HG03196 (cell line): ENCODE results near the gene ATP4A.

Experiments
- ATAC-seq: cut with Tn5 transposase; IDR thresholded peaks from one replicate; pipeline ENCODE4 v1.9.1; 2021; ENCODE audit not compliant: unreplicated experiment

ATP4A gene

GRCh38 chr19:35528218-35529038 lies 35.0 kb downstream of the ATP4A start, which contains the start of gene SBSN:
Gene SBSN, minus strand, starts transcription at chr19:35528311. Its CDS starts 30 bp downstream, at chr19:35528281.
- no peak for ATAC-seq

GRCh38 chr19:35525873-35526272 lies 37.6 kb downstream of the ATP4A start:
- ATAC-seq: no peak

GRCh38 chr19:35524181-35524837 lies 39.1 kb downstream of the ATP4A start:
- ATAC-seq: no peak

GRCh38 chr19:35522745-35523327 lies 40.6 kb downstream of the ATP4A start:
- no peak for ATAC-seq

- ATAC-seq: no peak
Measured at GRCh38 chr19:35521124-35521743, 42.2 kb downstream of the ATP4A start.

GRCh38 chr19:35519291-35519690 lies 44.2 kb downstream of the ATP4A start:
- no peak for ATAC-seq

- ATAC-seq: no peak
Measured at GRCh38 chr19:35518313-35518712, 45.1 kb downstream of the ATP4A start.

GRCh38 chr19:35517342-35517741 lies 46.1 kb downstream of the ATP4A start:
- ATAC-seq: no peak

GRCh38 chr19:35516310-35516709 lies 47.1 kb downstream of the ATP4A start:
- no peak for ATAC-seq

- ATAC-seq: no peak
Measured at GRCh38 chr19:35514282-35514809, 49.1 kb downstream of the ATP4A start.

GRCh38 chr19:35513628-35514281 lies 49.7 kb downstream of the ATP4A start, which contains the start of gene DMKN:
Gene DMKN, minus strand, starts transcription at chr19:35513649. Its CDS starts 174 bp downstream, at chr19:35513475.
- no peak for ATAC-seq

- no peak for ATAC-seq
Measured at GRCh38 chr19:35512831-35513627, 50.4 kb downstream of the ATP4A start.

- no peak for ATAC-seq
Measured at GRCh38 chr19:35511337-35511736, 52.1 kb downstream of the ATP4A start.

GRCh38 chr19:35510626-35510964 lies 52.9 kb downstream of the ATP4A start:
- ATAC-seq: no peak

- ATAC-seq: no peak
Measured at GRCh38 chr19:35509861-35510625, 53.4 kb downstream of the ATP4A start.

GRCh38 chr19:35509018-35509652 lies 54.3 kb downstream of the ATP4A start:
- ATAC-seq: no peak

- ATAC-seq: no peak
Measured at GRCh38 chr19:35508129-35508528, 55.3 kb downstream of the ATP4A start.

GRCh38 chr19:35507561-35507960 lies 55.9 kb downstream of the ATP4A start:
- no peak for ATAC-seq

- ATAC-seq: no peak
Measured at GRCh38 chr19:35506011-35506410, 57.4 kb downstream of the ATP4A start.
